Stimulated activated effector memory CD8-positive, alpha-beta T cell treated with anti-CD3 and anti-CD28 coated beads, Interleukin-12 subunit alpha, Interleukin-12 subunit beta, amount 100 ng/mL, for 72 hours (primary cell): ENCODE data around the gene MORF4L1.
"Not testable (repeated sequence)": the region's sequence is repeated elsewhere in the genome, so short reads cannot be mapped to it uniquely, and the experiment has no call there.

Source experiments
- ATAC-seq: fragments of 150-1000 bp; cut with Tn5 transposase; 2 replicates; pipeline ENCODE4 v1.10.0; 2021
- DNase-seq, 2 donors: peaks; one replicate each; pipeline ENCODE4 v3.0.0; 2021 to 2022; ENCODE audit warnings: low spot score in 2 of 2
- H3K27ac Mint-ChIP-seq: one replicate; pipeline ENCODE4 v1.8.0; 2022; ENCODE audit warnings: mild to moderate bottlenecking, mixed read lengths
- H3K36me3 Mint-ChIP-seq: one replicate; pipeline ENCODE4 v1.8.0; 2022; ENCODE audit warnings: mild to moderate bottlenecking, mixed read lengths
- H3K4me1 Mint-ChIP-seq: one replicate; pipeline ENCODE4 v1.8.0; 2022; ENCODE audit warnings: mixed read lengths
- H3K4me3 Mint-ChIP-seq: one replicate; pipeline ENCODE4 v1.8.0; 2022; ENCODE audit warnings: mild to moderate bottlenecking, mixed read lengths
- H3K9me3 Mint-ChIP-seq: one replicate; pipeline ENCODE4 v1.8.0; 2022; ENCODE audit warnings: mixed read lengths

Gene MORF4L1

DNA sequence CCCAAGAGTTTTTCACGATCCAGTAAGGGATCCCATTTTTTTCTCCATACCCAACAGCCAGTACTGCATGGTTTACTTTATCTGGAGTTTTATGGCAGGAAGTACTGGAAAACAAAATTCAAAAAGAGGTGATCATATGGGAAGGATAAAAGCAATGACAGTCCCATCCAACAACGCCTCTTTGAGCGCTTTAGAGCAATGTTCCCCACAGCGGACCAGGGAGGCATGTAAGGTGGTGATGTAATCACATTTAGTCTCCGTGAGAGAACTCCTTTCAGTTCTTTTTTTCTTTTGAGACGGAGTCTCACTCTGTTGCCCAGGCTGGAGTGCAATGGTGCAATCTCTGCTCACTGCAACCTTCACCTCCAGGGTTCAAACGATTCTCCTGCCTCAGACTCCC lies 50.3 kb downstream of the MORF4L1 start:
- peaks cover 8% of the 10 kb centered on the region for H3K4me1 Mint-ChIP-seq
- no peak overlapping the region for H3K27ac Mint-ChIP-seq
- no peaks in the 10 kb centered on the region for H3K9me3 Mint-ChIP-seq
- DNase-seq (no peak), ATAC-seq (no peak)
- H3K4me3 Mint-ChIP-seq, result no peak overlapping the region
- peaks cover 100% of the 10 kb centered on the region for H3K36me3 Mint-ChIP-seq

- H3K27ac Mint-ChIP-seq, result peak overlapping the region; percentile 16
- H3K36me3 Mint-ChIP-seq, result peaks cover 100% of the 10 kb centered on the region
- no peak overlapping the region for H3K4me3 Mint-ChIP-seq
- no peak for ATAC-seq
- peaks cover 8% of the 10 kb centered on the region for H3K4me1 Mint-ChIP-seq
- no peak for DNase-seq
- H3K9me3 Mint-ChIP-seq, result no peaks in the 10 kb centered on the region
These were observed 51.0 kb downstream of the MORF4L1 start for GRCh38 chr15:78923480-78924360.

DNA sequence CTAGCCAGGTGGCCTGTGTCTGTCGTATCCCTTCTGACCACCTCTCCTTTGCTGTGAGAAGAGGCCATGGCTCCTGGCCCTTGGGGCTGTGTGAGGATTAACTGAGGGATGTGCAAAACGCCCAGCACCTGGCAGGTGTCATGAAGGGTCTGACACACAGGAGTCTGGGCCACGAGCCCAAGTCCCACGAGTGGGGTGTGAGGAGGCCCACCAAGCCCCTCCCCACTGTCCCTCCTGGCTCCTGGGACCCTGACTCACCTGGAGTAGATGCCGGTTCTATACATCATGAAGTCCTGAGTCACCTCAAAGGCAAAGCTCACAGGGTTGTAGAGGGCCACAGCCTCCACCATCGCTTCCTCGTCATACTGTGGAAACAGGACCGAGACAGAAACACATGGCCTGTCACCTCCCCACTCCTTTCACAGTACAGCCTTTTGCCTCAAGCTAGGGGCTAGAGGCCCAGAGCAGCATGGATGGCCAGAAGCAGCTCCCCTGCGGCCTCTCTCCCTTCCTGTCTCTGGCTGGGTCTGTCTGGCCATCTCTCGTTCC lies 52.5 kb downstream of the MORF4L1 start:
- Mint-ChIP-seq H3K27ac (peak overlapping the region; percentile 74), H3K9me3 (no peaks in the 10 kb centered on the region), H3K4me1 (peaks cover 13% of the 10 kb centered on the region), H3K4me3 (no peak overlapping the region), H3K36me3 (peaks cover 99% of the 10 kb centered on the region)
- ATAC-seq (no peak), DNase-seq (no peak)

DNA sequence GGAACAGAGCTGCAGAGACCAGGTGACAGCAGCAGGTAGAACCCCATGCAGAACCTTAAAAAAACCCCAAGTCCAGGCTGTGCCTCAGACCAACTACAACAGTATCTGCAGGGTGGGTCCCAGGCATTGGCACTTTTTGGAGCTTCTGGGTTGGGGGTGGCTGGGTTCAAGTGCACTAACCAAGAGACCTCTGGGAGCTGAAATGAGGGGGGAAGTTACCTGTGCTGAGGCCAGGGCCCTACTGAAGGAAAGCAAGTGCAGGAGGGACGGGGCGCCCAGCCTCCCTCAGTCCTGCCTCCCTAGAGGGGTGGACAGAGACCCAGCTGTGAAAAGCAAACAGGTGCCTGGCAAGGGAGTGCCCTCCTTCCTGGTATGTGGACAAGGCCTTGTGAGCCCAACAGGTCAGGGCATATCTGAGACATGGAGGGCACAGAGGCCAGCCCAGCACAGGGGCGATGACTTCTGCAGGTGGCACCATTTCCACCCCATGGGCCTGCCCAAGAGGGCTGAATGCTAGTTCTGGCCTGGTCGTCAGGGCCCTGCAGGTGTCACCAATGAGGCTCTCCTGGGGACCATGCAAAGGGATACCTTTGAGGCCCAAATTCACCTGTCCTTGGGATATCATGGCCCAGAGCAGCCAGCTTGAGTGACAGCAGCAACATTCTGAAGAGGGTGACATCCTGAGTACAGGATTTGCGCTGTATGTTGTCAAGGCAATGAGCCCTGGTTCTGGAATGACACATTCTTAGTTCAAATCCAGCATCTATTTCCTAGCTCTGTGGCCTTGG lies 53.5 kb downstream of the MORF4L1 start:
- Mint-ChIP-seq H3K27ac (peak overlapping the region; percentile 74), H3K4me1 (peaks cover 13% of the 10 kb centered on the region), H3K4me3 (no peak overlapping the region), H3K9me3 (no peaks in the 10 kb centered on the region), H3K36me3 (peaks cover 97% of the 10 kb centered on the region)
- ATAC-seq, result peak; percentile 20
- DNase-seq, result no peak

- H3K9me3 Mint-ChIP-seq, result no peaks in the 10 kb centered on the region
- no peak overlapping the region for H3K4me3 Mint-ChIP-seq
- DNase-seq (no peak), ATAC-seq (no peak)
- H3K27ac Mint-ChIP-seq, result peak overlapping the region; percentile 53
- peaks cover 97% of the 10 kb centered on the region for H3K36me3 Mint-ChIP-seq
- peaks cover 13% of the 10 kb centered on the region for H3K4me1 Mint-ChIP-seq
These were observed 54.5 kb downstream of the MORF4L1 start for GRCh38 chr15:78927077-78927790.

DNA sequence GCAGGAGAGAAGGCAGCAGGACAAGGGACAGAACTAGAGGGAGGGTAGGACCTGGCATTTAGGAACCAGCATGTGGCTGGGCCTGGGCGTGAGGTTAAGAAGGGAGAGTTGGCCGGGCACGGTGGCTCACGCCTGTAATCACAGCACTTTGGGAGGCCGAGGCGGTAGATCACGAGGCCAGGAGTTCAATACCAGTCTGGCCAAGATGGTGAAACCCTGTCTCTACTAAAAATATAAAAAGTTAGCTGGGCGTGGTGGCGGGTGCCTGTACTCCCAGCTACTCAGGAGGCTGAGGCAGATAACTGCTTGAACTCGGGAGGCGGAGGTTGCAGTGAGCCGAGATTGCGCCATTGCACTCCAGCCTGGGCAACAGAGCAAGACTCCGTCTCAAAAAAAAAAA lies 55.5 kb downstream of the MORF4L1 start:
- not testable (repeated sequence) for H3K4me3 Mint-ChIP-seq, H3K9me3 Mint-ChIP-seq
- peaks cover 97% of the 10 kb centered on the region for H3K36me3 Mint-ChIP-seq

DNA sequence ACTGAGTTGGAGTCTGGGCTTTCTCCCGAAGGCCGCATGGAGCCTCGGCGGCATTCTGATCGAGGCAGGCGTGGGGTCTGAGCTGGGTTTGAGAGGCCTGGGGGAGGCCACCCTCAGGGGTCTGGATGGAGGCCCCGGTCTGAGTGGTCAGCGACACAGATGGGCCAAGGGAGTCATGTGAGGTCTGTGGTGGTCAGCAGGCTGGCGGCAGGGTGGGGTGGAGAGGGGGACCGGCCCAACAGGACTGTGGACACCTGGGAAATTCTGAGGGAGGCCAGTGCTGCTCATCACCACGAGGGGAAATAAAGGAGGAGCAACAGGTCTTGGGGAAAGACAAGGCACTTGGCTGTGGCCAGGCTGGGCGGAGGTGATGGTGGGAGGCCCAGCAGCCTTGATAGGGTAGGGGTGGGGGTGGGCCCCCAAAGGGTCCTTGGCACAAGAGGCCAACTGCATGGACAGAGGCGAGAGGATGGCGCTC lies 56.0 kb downstream of the MORF4L1 start:
- Mint-ChIP-seq H3K9me3 (no peaks in the 10 kb centered on the region), H3K36me3 (peaks cover 97% of the 10 kb centered on the region), H3K4me3 (no peak overlapping the region), H3K27ac (peak overlapping the region; percentile 53), H3K4me1 (peaks cover 19% of the 10 kb centered on the region)
- ATAC-seq, result no peak
- DNase-seq, result no peak

More for the DNA sequence above, 55.5 kb downstream of the MORF4L1 start:
- ATAC-seq, DNase-seq: not testable (repeated sequence)
- Mint-ChIP-seq H3K4me1 (peaks cover 19% of the 10 kb centered on the region), H3K27ac (peak overlapping the region; percentile 53)

DNA sequence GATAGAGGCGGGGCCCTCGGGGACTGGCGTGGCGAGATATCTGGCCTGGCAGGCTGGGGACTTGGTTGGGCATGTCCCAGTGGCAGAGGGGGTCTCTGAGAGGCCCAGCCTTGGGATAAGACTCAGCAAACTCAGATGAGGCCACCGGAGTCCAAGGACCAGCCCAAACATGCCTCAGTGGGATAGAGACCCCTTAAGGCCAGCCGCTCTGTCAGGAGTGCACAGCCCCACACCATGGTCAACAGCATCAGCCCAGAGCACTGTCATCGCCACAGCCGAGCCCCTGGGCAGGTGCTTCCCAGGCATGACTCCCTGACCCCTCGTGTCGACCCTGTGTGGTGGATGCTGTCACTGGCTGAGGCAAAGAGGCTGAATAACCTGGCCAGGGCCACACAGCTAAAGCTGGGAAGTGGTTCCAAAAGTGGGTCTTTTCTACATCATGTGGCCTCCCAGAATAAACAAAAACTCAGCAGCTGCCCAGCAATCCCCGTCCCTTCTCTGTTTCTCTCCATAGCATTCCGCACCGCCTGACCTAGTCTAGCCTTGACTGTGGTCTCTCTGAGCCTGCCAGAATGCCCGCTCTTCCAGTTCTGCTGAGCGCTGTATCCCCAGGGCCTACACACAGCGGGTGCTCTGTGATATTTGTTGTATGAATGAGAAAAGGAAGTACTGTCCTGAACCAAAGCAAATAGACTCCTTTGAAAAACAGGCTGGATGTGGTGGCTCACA lies 57.0 kb downstream of the MORF4L1 start:
- H3K9me3 Mint-ChIP-seq, result no peaks in the 10 kb centered on the region
- DNase-seq (no peak), ATAC-seq (no peak)
- peaks cover 97% of the 10 kb centered on the region for H3K36me3 Mint-ChIP-seq
- no peak overlapping the region for H3K4me3 Mint-ChIP-seq
- H3K27ac Mint-ChIP-seq, result peak overlapping the region; percentile 51
- peaks cover 24% of the 10 kb centered on the region for H3K4me1 Mint-ChIP-seq

- H3K36me3 Mint-ChIP-seq, result peaks cover 96% of the 10 kb centered on the region
- no peak for DNase-seq
- H3K27ac Mint-ChIP-seq, result peak overlapping the region; percentile 14
- ATAC-seq, result peak; percentile 14
- H3K9me3 Mint-ChIP-seq, result no peaks in the 10 kb centered on the region
- H3K4me1 Mint-ChIP-seq, result peaks cover 19% of the 10 kb centered on the region
- no peak overlapping the region for H3K4me3 Mint-ChIP-seq
These were observed 58.1 kb downstream of the MORF4L1 start for GRCh38 chr15:78930577-78931388.

DNA sequence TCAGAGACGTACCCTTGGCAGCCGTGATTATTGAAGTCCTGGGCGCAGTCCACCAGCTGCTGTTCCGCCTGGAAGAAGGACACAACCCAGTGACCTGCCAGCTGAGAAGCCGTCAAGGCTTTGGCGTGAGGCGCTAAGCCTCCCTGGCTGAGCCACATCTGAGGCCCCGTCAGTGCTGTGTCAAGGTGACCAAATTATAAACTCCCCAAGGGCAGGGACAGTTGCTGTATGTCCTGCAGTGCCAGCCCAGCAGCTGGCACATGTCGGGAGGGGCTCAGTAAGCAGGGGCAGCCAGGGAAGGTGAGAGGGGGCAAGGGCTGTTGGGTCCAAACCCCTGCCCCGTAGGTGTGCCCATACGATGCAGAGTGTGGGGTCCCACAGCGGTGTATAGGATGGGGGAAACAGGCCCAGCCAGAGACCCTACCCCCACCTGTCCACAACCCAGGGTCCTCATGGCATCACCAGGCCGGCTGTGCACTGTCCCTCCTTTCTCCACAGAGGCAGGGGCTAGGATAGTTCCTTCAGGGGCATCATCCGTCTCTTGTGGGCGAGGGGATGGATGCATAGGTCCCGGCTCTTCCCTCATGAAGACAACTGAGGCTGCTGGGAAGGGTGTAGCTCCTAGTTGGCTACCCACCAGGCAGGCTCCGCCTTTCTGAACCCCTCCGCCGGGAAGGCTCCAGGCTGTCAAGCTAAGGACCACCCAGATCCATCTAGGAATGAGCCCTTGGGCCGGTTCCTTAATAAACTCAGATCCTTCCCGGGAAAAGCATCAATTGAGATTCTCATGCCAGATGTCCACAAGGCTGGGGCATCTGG lies 59.0 kb downstream of the MORF4L1 start:
- no peaks in the 10 kb centered on the region for H3K9me3 Mint-ChIP-seq
- H3K36me3 Mint-ChIP-seq, result peaks cover 96% of the 10 kb centered on the region
- peak overlapping the region; percentile 14 for H3K27ac Mint-ChIP-seq
- ATAC-seq, result no peak
- peaks cover 17% of the 10 kb centered on the region for H3K4me1 Mint-ChIP-seq
- DNase-seq, result no peak
- H3K4me3 Mint-ChIP-seq, result no peak overlapping the region

DNA sequence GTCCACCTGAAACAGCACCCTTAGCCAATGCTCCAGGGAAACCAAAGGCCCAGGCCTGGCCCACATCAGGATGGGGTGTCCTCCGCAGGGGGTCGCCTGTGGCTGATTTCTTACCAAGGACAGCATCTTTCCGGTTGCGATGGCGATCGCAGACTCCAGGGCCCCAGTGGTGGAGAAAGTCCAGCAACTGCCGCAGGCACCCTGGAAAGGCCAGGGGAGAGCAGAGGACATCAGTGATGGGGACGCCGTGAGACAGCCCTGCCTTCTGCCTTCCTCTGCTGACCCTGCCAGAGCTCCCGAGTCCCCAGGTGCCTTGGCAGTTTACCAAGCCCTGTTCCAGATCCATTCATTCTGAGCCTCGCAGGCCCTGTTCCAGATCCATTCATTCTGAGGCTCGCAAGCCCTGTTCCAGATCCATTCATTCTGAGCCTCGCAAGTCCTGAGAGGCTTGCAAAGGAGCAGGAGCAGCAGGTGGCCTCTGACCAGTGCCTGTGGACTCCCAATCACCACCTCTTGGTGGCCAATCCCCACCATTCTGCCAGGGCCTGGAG lies 59.6 kb downstream of the MORF4L1 start:
- peaks cover 96% of the 10 kb centered on the region for H3K36me3 Mint-ChIP-seq
- DNase-seq (no peak), ATAC-seq (no peak)
- peaks cover 18% of the 10 kb centered on the region for H3K4me1 Mint-ChIP-seq
- no peak overlapping the region for H3K27ac Mint-ChIP-seq
- H3K9me3 Mint-ChIP-seq, result no peaks in the 10 kb centered on the region
- no peak overlapping the region for H3K4me3 Mint-ChIP-seq

DNA sequence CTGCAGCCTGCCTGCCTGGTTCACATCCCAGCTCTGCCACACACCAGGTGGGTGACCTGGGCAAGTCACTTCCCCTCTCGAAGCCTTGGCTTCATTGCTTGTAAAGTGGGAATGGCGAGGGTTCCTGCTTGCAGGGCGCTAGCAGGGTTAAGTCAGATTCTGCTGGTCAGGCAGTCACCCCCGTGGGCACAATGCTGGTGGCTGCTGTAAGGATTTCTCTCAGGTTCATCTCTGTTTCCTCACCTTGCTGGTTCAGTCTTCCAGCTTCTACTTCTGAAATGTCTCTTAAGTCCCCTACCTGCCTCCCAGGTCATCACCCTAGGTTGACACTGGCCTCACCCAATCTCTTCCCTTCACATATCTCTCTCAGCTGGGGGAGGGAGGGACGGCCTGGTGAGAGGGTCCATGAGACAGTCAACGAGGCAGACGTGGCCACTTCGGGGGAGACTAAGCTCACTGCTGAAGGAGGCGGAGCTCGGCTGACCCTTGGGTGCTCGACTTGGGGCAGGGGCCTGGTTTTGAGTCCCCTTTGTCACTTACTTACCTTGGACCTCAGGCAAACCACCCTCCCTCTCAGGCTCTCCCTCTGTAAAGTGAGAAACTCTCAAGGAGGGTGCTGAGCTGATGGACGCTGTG lies 60.6 kb downstream of the MORF4L1 start:
- no peak for ATAC-seq
- Mint-ChIP-seq H3K27ac (peak overlapping the region; percentile 14), H3K9me3 (no peaks in the 10 kb centered on the region), H3K36me3 (peaks cover 96% of the 10 kb centered on the region), H3K4me1 (peaks cover 28% of the 10 kb centered on the region), H3K4me3 (no peak overlapping the region)
- no peak for DNase-seq
